ENCODE data around the gene ITCH.
"Not testable (repeated sequence)": the region's sequence is repeated elsewhere in the genome, so short reads cannot be mapped to it uniquely, and the experiment has no call there.

ITCH gene

DNA sequence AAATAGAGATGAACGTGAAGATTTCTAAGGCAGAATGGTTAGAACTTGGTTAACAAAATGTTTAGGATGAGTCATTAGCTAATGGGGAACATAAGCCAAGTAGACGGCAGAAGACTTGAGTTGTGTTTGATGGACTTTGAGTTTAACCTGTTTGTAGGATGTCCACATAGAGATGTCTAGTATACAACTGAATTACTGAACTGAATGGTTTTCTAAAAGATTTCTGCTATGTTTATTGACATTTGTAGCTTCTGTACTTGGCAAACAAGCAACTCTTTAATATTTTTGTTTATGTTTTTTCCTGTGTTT, 98.7 kb downstream of the ITCH start:
- DNase-seq (ENCODE audit: low read depth, low spot score): no peak
- no peak overlapping the region for H3K9ac ChIP-seq (ENCODE audit: insufficient read length)
- no peaks in the 10 kb centered on the region for H3K9me3 ChIP-seq (ENCODE audit: low read depth, low read length)
- H3K27ac ChIP-seq: no peak overlapping the region
- H3K4me3 ChIP-seq: no peak overlapping the region
- TF ChIP-seq EZH2 (IDR thresholded peaks at IDR 0.05) (no peak), FOXP2 (optimal IDR thresholded peaks at IDR 0.05; ENCODE audit: control extremely low read depth, extremely low read length, insufficient read depth) (no peak), POLR2AphosphoS5 (IDR thresholded peaks at IDR 0.05; ENCODE audit: borderline replicate concordance, low read depth, low read length) (no peak)
- peaks cover 68% of the 10 kb centered on the region for H3K36me3 ChIP-seq (ENCODE audit: insufficient read depth, low read length)

DNA sequence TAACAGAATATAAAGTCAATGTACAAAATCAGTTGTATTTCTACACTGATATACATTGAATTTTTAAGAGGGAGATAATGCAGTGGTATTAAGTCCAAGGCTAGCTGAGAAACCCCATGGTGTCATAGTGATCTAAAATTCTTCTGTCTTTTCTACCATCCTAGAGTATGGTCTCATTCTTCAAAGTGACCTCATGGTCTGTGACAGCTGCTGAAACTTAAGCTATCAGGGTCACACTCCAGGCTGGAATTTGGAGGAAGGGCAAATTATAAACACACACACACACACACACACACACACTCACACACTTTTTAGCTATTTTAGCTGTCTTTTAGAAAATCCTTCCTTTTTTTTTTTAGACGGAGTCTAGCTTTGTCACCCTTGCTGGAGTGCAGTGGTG, 105.9 kb downstream of the ITCH start:
- Histone ChIP-seq H3K36me3 (ENCODE audit: insufficient read depth, low read length) (peaks cover 56% of the 10 kb centered on the region), H3K27ac (peak overlapping the region; percentile 39; the same call in 1 of the 2 replicates), H3K9me3 (ENCODE audit: low read depth, low read length) (no peaks in the 10 kb centered on the region), H3K4me3 (no peak overlapping the region), H3K9ac (ENCODE audit: insufficient read length) (no peak overlapping the region)
- no peak for DNase-seq (ENCODE audit: low read depth, low spot score)
- TF ChIP-seq EZH2 (IDR thresholded peaks at IDR 0.05) (no peak), FOXP2 (optimal IDR thresholded peaks at IDR 0.05; ENCODE audit: control extremely low read depth, extremely low read length, insufficient read depth) (no peak), POLR2AphosphoS5 (IDR thresholded peaks at IDR 0.05; ENCODE audit: borderline replicate concordance, low read depth, low read length) (no peak)

DNA sequence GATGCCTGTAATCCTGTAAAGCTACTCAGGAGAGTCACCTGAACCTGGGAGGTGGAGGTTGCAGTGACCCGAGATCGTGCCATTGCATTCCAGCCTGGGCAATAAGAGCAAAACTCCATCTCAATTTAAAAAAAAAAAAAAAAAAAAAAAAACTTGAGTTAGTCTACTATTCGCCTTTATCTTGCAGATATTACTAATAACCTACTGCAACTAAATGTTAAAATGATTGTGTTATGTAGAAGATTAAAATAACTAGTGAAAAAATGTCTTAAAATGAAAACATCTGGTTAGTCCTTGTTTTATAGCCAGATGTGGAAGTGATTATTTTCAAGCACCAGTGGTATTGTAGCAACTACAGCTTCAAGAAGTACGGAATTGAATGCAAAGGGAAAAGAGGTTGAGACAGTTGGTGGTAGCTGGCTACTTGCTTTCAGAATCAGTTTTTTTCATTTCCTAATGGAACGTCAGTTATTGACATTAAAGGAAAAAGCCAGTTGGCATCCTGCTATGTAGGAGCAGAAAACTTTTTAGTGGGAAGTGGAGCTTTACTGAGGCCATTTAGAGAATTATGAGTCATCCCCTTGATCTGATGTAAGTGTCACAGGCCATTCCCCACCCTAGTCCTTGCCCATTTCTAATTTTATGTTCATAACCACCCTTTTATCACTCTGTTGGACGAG, 109.3 kb downstream of the ITCH start:
- no peak for TF ChIP-seq EZH2 (IDR thresholded peaks at IDR 0.05)
- TF ChIP-seq FOXP2 (optimal IDR thresholded peaks at IDR 0.05; ENCODE audit: control extremely low read depth, extremely low read length, insufficient read depth): no peak
- no peak for TF ChIP-seq POLR2AphosphoS5 (IDR thresholded peaks at IDR 0.05; ENCODE audit: borderline replicate concordance, low read depth, low read length)
- DNase-seq (ENCODE audit: low read depth, low spot score): no peak
- Histone ChIP-seq H3K9me3 (ENCODE audit: low read depth, low read length) (no peaks in the 10 kb centered on the region), H3K36me3 (ENCODE audit: insufficient read depth, low read length) (peaks cover 44% of the 10 kb centered on the region), H3K9ac (ENCODE audit: insufficient read length) (no peak overlapping the region), H3K27ac (peak overlapping the region; percentile 43), H3K4me3 (no peak overlapping the region)

DNA sequence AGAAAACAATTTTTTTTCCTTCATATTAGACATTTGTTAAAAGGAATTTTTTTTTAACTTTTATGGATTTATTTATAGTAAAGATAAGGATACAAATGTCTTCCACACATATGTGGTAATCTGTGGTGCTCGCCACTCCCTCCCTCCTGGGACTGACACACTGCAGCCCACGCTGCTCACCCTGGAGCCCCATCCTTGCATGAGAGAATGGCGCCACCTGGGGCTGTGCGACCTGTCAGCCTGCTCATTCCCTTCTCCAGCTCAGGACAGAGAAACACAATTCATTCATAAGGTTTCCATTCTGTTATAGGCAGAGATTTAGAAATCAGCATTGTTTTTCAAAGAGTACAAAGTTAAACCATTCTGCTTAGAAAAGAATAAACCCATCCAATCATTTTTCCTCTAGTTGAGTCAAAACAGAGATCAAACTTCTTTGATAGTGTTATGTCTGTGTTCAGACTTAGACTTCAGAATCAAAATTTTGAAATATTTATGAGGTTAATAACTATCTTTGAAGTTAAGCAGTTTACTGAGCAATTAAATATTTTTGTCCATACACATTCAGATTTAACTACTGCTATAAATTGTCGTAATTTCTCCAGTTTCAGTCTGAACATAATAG, 110.3 kb downstream of the ITCH start:
- DNase-seq (ENCODE audit: low read depth, low spot score): no peak
- no peak overlapping the region for H3K4me3 ChIP-seq

DNA sequence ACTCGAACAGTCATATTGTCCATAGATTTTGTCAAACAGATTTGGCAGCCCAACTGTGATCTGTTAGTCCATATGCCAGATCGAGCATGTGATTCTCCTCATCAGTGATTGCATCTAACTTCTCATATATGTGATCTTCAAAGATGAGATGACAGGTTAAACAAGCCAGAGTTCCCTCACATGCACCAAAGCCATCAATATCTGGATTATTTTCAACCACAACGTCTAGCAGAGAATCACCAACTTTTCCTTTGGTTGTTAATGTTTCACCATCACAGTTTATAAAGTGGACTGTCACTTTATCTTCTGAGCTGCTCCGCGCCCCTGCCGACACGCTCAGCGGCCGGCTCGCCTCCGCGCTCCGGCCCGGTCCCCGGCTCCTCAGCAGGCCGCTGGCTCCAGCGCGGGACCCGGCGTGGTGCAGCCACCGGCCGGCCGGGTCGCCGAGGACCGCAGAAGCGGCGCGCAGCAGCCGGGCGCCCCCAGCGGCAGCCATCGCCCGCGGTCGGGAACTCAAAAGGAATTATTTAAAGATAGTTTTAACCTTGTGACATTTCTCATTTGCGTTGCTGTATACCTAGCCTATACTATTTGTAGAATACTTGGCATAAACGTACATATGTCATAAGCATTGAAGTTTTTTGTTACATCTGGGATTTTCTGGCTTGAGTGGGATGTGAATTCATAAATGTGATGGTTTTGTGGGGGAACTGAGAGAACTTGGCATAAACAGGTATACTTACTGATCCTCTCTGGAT, 113.1 kb downstream of the ITCH start:
- no peak overlapping the region for H3K4me3 ChIP-seq
- no peak for DNase-seq (ENCODE audit: low read depth, low spot score)
- H3K27ac ChIP-seq: no peak overlapping the region
- no peak for TF ChIP-seq FOXP2 (optimal IDR thresholded peaks at IDR 0.05; ENCODE audit: control extremely low read depth, extremely low read length, insufficient read depth)
- no peak for TF ChIP-seq POLR2AphosphoS5 (IDR thresholded peaks at IDR 0.05; ENCODE audit: borderline replicate concordance, low read depth, low read length)
- TF ChIP-seq EZH2 (IDR thresholded peaks at IDR 0.05): no peak
- no peak overlapping the region for H3K9ac ChIP-seq (ENCODE audit: insufficient read length)
- peaks cover 63% of the 10 kb centered on the region for H3K36me3 ChIP-seq (ENCODE audit: insufficient read depth, low read length)
- H3K9me3 ChIP-seq (ENCODE audit: low read depth, low read length): no peaks in the 10 kb centered on the region

More for the DNA sequence above, 110.3 kb downstream of the ITCH start:
- no peak for TF ChIP-seq POLR2AphosphoS5 (IDR thresholded peaks at IDR 0.05; ENCODE audit: borderline replicate concordance, low read depth, low read length)
- H3K27ac ChIP-seq: no peak overlapping the region
- no peaks in the 10 kb centered on the region for H3K9me3 ChIP-seq (ENCODE audit: low read depth, low read length)
- no peak overlapping the region for H3K9ac ChIP-seq (ENCODE audit: insufficient read length)
- H3K36me3 ChIP-seq (ENCODE audit: insufficient read depth, low read length): peaks cover 53% of the 10 kb centered on the region

- no peak for DNase-seq (ENCODE audit: low read depth, low spot score)
- no peaks in the 10 kb centered on the region; the same call in 1 of the 2 replicates for H3K9me3 ChIP-seq (ENCODE audit: low read depth, low read length)
- no peak overlapping the region for H3K4me3 ChIP-seq
- TF ChIP-seq POLR2AphosphoS5 (IDR thresholded peaks at IDR 0.05; ENCODE audit: borderline replicate concordance, low read depth, low read length) (no peak), FOXP2 (optimal IDR thresholded peaks at IDR 0.05; ENCODE audit: control extremely low read depth, extremely low read length, insufficient read depth) (no peak), EZH2 (IDR thresholded peaks at IDR 0.05) (no peak)
- H3K27ac ChIP-seq: no peak overlapping the region
- H3K9ac ChIP-seq (ENCODE audit: insufficient read length): no peak overlapping the region
- H3K36me3 ChIP-seq (ENCODE audit: insufficient read depth, low read length): peaks cover 78% of the 10 kb centered on the region
These were observed 116.6 kb downstream of the ITCH start for GRCh38 chr20:34479627-34480026.

GRCh38 chr20:34482154-34482553, 119.1 kb downstream of the ITCH start:
- H3K9ac ChIP-seq (ENCODE audit: insufficient read length); H3K9me3 ChIP-seq (ENCODE audit: low read depth, low read length); H3K27ac ChIP-seq; H3K4me3 ChIP-seq; DNase-seq (ENCODE audit: low read depth, low spot score): not testable (repeated sequence)
- H3K36me3 ChIP-seq (ENCODE audit: insufficient read depth, low read length): peaks cover 85% of the 10 kb centered on the region

DNA sequence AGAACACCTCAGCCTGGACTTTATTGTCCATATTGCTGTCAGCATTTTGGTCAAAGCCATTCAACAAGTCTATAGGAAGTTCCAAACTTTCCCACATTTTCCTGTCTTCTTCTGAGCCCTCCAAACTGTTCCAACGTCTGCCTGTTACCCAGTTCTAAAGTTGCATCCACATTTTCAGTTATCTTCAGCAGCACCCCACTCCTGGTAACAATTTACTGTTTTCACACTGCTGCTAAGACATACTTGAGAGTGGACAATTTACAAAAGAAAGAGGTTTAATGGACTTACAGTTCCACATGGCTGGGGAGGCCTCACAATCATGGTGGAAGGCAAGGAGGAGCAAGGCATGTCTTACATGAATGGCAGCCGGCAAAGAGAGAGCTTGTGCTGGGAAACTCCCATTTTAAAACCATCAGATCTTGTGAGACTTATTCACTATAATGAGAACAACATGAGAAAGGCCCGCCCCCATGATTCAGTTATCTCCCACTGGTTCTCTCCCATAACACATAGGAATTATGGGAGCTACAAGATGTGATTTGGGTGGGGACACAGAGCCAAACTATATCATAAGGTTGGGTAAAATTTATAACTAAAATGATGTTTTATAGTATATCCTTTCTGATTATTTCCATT, 120.6 kb downstream of the ITCH start:
- not testable (repeated sequence) for H3K9me3 ChIP-seq (ENCODE audit: low read depth, low read length); H3K9ac ChIP-seq (ENCODE audit: insufficient read length); H3K4me3 ChIP-seq; DNase-seq (ENCODE audit: low read depth, low spot score); H3K27ac ChIP-seq
- H3K36me3 ChIP-seq (ENCODE audit: insufficient read depth, low read length): peaks cover 85% of the 10 kb centered on the region

All from SK-N-MC (cell line).